ENCODE measurements around the gene MIER1.

MIER1 gene

GRCh38 chr1:66924756-66925557 lies at the start of gene MIER1, which contains the start of gene DNAI4:
MIER1 (plus strand) TSS chr1:66924990; CDS start chr1:66925029, 39 bp downstream.
DNAI4 (minus strand) TSS chr1:66924856; CDS start chr1:66924831, 25 bp downstream.
- peak; percentile 51 for TF ChIP-seq CTCF (IDR thresholded peaks at IDR 0.05; ENCODE audit: low read depth, low read length, poor library complexity, severe bottlenecking)
- TF ChIP-seq EZH2phosphoT487 (IDR thresholded peaks at IDR 0.05; ENCODE audit: borderline replicate concordance, low read length), result no peak
- Histone ChIP-seq H3K9me3 (ENCODE audit: control insufficient read depth, insufficient read depth, low read length) (no peaks in the 10 kb centered on the region), H3K9me2 (replicated peaks; ENCODE audit: control insufficient read depth, low read length) (no peaks in the 10 kb centered on the region), H3K79me2 (ENCODE audit: control insufficient read depth, low read length) (peaks cover 56% of the 10 kb centered on the region), H3K4me2 (ENCODE audit: low read length) (peak within 1 kb of the TSS; percentile 85), H3K4me3 (ENCODE audit: low read length) (peak within 1 kb of the TSS; percentile 77), H3K27me3 (ENCODE audit: control insufficient read depth, low read length) (no peaks in the 10 kb centered on the region), H4K20me1 (ENCODE audit: control insufficient read depth, insufficient read depth, low read depth, low read length) (peaks cover 9% of the 10 kb centered on the region; the same call in 1 of the 2 replicates), H3F3A (ENCODE audit: control insufficient read depth, insufficient read depth) (peaks cover 19% of the 10 kb centered on the region), H3K36me3 (ENCODE audit: control insufficient read depth, low read length) (peaks cover 36% of the 10 kb centered on the region), H3K27ac (ENCODE audit: low read depth, low read length) (peak within 1 kb of the TSS; percentile 72), H3K4me1 (ENCODE audit: control insufficient read depth, low read length) (peaks cover 33% of the 10 kb centered on the region)

- H3F3A ChIP-seq (ENCODE audit: control insufficient read depth, insufficient read depth), result no peaks in the 10 kb centered on the region
- H3K27ac ChIP-seq (ENCODE audit: low read depth, low read length), result no peak overlapping the region
- no peak overlapping the region for H3K4me2 ChIP-seq (ENCODE audit: low read length)
- H3K9me3 ChIP-seq (ENCODE audit: control insufficient read depth, insufficient read depth, low read length), result no peaks in the 10 kb centered on the region
- H3K4me3 ChIP-seq (ENCODE audit: low read length), result no peak overlapping the region
- H4K20me1 ChIP-seq (ENCODE audit: control insufficient read depth, insufficient read depth, low read depth, low read length), result no peaks in the 10 kb centered on the region
- no peaks in the 10 kb centered on the region for H3K4me1 ChIP-seq (ENCODE audit: control insufficient read depth, low read length)
- H3K27me3 ChIP-seq (ENCODE audit: control insufficient read depth, low read length), result no peaks in the 10 kb centered on the region
- H3K9me2 ChIP-seq (replicated peaks; ENCODE audit: control insufficient read depth, low read length), result no peaks in the 10 kb centered on the region; the same call in 1 of the 2 replicates
- H3K36me3 ChIP-seq (ENCODE audit: control insufficient read depth, low read length), result no peaks in the 10 kb centered on the region
- H3K79me2 ChIP-seq (ENCODE audit: control insufficient read depth, low read length), result no peaks in the 10 kb centered on the region
- TF ChIP-seq CTCF (IDR thresholded peaks at IDR 0.05; ENCODE audit: low read depth, low read length, poor library complexity, severe bottlenecking) (no peak), EZH2phosphoT487 (IDR thresholded peaks at IDR 0.05; ENCODE audit: borderline replicate concordance, low read length) (no peak)
Observed at GRCh38 chr1:66876664-66877063, 48.1 kb upstream of the MIER1 start.

GRCh38 chr1:66889030-66889429 lies 35.8 kb upstream of the MIER1 start:
- TF ChIP-seq CTCF (IDR thresholded peaks at IDR 0.05; ENCODE audit: low read depth, low read length, poor library complexity, severe bottlenecking) (no peak), EZH2phosphoT487 (IDR thresholded peaks at IDR 0.05; ENCODE audit: borderline replicate concordance, low read length) (no peak)
- H3K9me2 ChIP-seq (replicated peaks; ENCODE audit: control insufficient read depth, low read length), result no peaks in the 10 kb centered on the region

More at GRCh38 chr1:66889030-66889429, 35.8 kb upstream of the MIER1 start:
- H3K79me2 ChIP-seq (ENCODE audit: control insufficient read depth, low read length), result no peaks in the 10 kb centered on the region
- H3F3A ChIP-seq (ENCODE audit: control insufficient read depth, insufficient read depth), result peaks cover 5% of the 10 kb centered on the region; the same call in 1 of the 2 replicates
- no peak overlapping the region for H3K4me2 ChIP-seq (ENCODE audit: low read length)
- no peaks in the 10 kb centered on the region for H3K36me3 ChIP-seq (ENCODE audit: control insufficient read depth, low read length)
- H3K9me3 ChIP-seq (ENCODE audit: control insufficient read depth, insufficient read depth, low read length), result no peaks in the 10 kb centered on the region; the same call in 1 of the 2 replicates
- H3K4me1 ChIP-seq (ENCODE audit: control insufficient read depth, low read length), result peaks cover 7% of the 10 kb centered on the region
- H3K4me3 ChIP-seq (ENCODE audit: low read length), result no peak overlapping the region
- no peaks in the 10 kb centered on the region for H4K20me1 ChIP-seq (ENCODE audit: control insufficient read depth, insufficient read depth, low read depth, low read length)
- H3K27me3 ChIP-seq (ENCODE audit: control insufficient read depth, low read length), result no peaks in the 10 kb centered on the region
- H3K27ac ChIP-seq (ENCODE audit: low read depth, low read length), result no peak overlapping the region

Data from DOHH2 (cell line).